Measurements from ENCODE around the gene ATP13A1.
A peak's percentile ranks its signal among the peaks of the same experiment; 100 is the strongest.

Gene ATP13A1

GRCh38 chr19:19651076-19651475, 12.4 kb downstream of the ATP13A1 start:
- Histone ChIP-seq H3K27me3 (ENCODE audit: insufficient read depth, low read length) (no peaks in the 10 kb centered on the region), H3K36me3 (ENCODE audit: insufficient read depth, low read depth, low read length) (peaks cover 97% of the 10 kb centered on the region), H3K4me1 (ENCODE audit: insufficient read depth, low read length) (no peaks in the 10 kb centered on the region), H3K4me3 (ENCODE audit: low read length) (no peak overlapping the region), H3K27ac (ENCODE audit: low read length) (no peak overlapping the region), H3K9ac (ENCODE audit: low read depth, low read length) (no peak overlapping the region), H3K9me3 (ENCODE audit: insufficient read depth, low read depth, low read length) (no peaks in the 10 kb centered on the region)

- Histone ChIP-seq H3K9me3 (ENCODE audit: insufficient read depth, low read depth, low read length) (no peaks in the 10 kb centered on the region), H3K9ac (ENCODE audit: low read depth, low read length) (no peak overlapping the region), H3K27me3 (ENCODE audit: insufficient read depth, low read length) (no peaks in the 10 kb centered on the region), H3K4me1 (ENCODE audit: insufficient read depth, low read length) (no peaks in the 10 kb centered on the region), H3K4me3 (ENCODE audit: low read length) (no peak overlapping the region), H3K27ac (ENCODE audit: low read length) (no peak overlapping the region), H3K36me3 (ENCODE audit: insufficient read depth, low read depth, low read length) (peaks cover 97% of the 10 kb centered on the region)
These were observed 13.1 kb downstream of the ATP13A1 start for GRCh38 chr19:19650331-19650730.

DNA sequence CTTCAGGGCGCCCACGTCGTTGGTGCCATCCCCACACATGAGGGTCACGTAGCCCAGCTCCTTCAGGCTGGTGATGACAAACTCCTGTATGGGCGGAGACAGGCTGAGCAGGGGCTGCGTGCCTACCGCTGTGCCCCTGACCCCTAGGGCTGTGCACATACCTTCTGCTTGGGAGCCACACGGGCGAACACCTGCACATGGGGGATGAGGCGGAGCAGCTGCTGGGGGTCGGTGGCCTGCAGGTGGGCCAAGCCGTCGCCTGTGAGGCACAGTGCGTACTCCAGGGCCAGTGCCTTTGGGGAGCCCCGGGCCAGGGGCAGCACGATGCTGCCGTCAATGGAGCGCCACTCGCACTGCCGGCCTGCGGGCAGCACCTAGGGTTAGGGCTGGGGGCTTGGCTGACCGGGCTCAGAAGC, 13.9 kb downstream of the ATP13A1 start:
- Histone ChIP-seq H3K9me3 (ENCODE audit: insufficient read depth, low read depth, low read length) (no peaks in the 10 kb centered on the region), H3K4me3 (ENCODE audit: low read length) (no peak overlapping the region), H3K9ac (ENCODE audit: low read depth, low read length) (no peak overlapping the region), H3K27ac (ENCODE audit: low read length) (no peak overlapping the region), H3K27me3 (ENCODE audit: insufficient read depth, low read length) (no peaks in the 10 kb centered on the region), H3K36me3 (ENCODE audit: insufficient read depth, low read depth, low read length) (peaks cover 97% of the 10 kb centered on the region), H3K4me1 (ENCODE audit: insufficient read depth, low read length) (no peaks in the 10 kb centered on the region)

DNA sequence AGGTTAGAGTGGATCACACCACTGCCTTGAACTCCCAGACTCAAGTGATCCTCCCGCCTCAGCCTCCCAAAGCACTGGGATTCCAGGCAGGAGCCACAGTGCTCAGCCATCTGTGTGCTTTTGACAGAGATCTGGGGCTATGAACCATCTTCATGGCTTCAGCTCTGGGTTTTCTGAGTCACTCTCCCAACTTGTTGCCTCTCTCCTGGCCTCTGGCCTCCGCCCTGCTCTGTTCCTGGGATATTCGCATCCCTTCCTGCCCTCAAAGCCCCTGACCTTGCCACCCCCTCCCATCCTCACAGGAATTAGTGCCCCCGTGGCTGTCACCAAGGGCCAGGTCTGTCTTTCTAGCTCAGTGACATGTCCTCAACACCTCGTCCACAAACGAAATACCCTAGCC, 14.3 kb downstream of the ATP13A1 start:
- H3K36me3 ChIP-seq (ENCODE audit: insufficient read depth, low read depth, low read length): peaks cover 94% of the 10 kb centered on the region
- no peaks in the 10 kb centered on the region for H3K4me1 ChIP-seq (ENCODE audit: insufficient read depth, low read length)
- no peaks in the 10 kb centered on the region for H3K27me3 ChIP-seq (ENCODE audit: insufficient read depth, low read length)
- no peak overlapping the region for H3K9ac ChIP-seq (ENCODE audit: low read depth, low read length)
- no peak overlapping the region for H3K4me3 ChIP-seq (ENCODE audit: low read length)
- H3K9me3 ChIP-seq (ENCODE audit: insufficient read depth, low read depth, low read length): no peaks in the 10 kb centered on the region
- H3K27ac ChIP-seq (ENCODE audit: low read length): no peak overlapping the region

GRCh38 chr19:19647037-19647835, 16.2 kb downstream of the ATP13A1 start:
- no peaks in the 10 kb centered on the region for H3K9me3 ChIP-seq (ENCODE audit: insufficient read depth, low read depth, low read length)
- peaks cover 5% of the 10 kb centered on the region; the same call in 1 of the 2 replicates for H3K27me3 ChIP-seq (ENCODE audit: insufficient read depth, low read length)
- peaks cover 75% of the 10 kb centered on the region for H3K36me3 ChIP-seq (ENCODE audit: insufficient read depth, low read depth, low read length)
- H3K9ac ChIP-seq (ENCODE audit: low read depth, low read length): no peak overlapping the region
- H3K27ac ChIP-seq (ENCODE audit: low read length): no peak overlapping the region
- H3K4me3 ChIP-seq (ENCODE audit: low read length): no peak overlapping the region
- peaks cover 5% of the 10 kb centered on the region; the same call in 1 of the 2 replicates for H3K4me1 ChIP-seq (ENCODE audit: insufficient read depth, low read length)

GRCh38 chr19:19645233-19645870, 18.1 kb downstream of the ATP13A1 start:
- Histone ChIP-seq H3K9ac (ENCODE audit: low read depth, low read length) (no peak overlapping the region), H3K4me3 (ENCODE audit: low read length) (no peak overlapping the region), H3K27ac (ENCODE audit: low read length) (no peak overlapping the region), H3K36me3 (ENCODE audit: insufficient read depth, low read depth, low read length) (peaks cover 56% of the 10 kb centered on the region), H3K9me3 (ENCODE audit: insufficient read depth, low read depth, low read length) (no peaks in the 10 kb centered on the region), H3K4me1 (ENCODE audit: insufficient read depth, low read length) (peaks cover 5% of the 10 kb centered on the region; the same call in 1 of the 2 replicates), H3K27me3 (ENCODE audit: insufficient read depth, low read length) (peaks cover 5% of the 10 kb centered on the region; the same call in 1 of the 2 replicates)

DNA sequence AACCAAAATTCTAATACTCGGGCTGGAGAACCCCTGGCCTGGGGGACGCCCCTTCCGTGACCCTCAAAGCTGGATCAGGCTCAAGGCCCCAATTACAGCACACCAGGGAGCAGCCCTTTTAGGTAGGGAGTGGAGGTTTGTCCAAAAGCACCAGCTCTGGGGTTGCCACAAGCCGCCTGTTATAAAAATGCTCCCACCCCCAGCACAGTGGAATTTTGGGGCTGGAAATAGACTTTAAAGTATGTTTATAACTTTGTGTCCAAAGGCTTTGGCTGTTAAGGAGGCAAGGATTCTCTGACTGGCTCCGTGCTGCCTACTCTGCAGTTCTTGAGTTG, 19.5 kb downstream of the ATP13A1 start:
- Histone ChIP-seq H3K27me3 (ENCODE audit: insufficient read depth, low read length) (peaks cover 5% of the 10 kb centered on the region; the same call in 1 of the 2 replicates), H3K4me1 (ENCODE audit: insufficient read depth, low read length) (peaks cover 5% of the 10 kb centered on the region; the same call in 1 of the 2 replicates), H3K36me3 (ENCODE audit: insufficient read depth, low read depth, low read length) (peaks cover 44% of the 10 kb centered on the region), H3K9ac (ENCODE audit: low read depth, low read length) (no peak overlapping the region), H3K27ac (ENCODE audit: low read length) (no peak overlapping the region), H3K4me3 (ENCODE audit: low read length) (no peak overlapping the region; the same call in 1 of the 2 replicates), H3K9me3 (ENCODE audit: insufficient read depth, low read depth, low read length) (no peaks in the 10 kb centered on the region)

GRCh38 chr19:19643158-19644053, 20.1 kb downstream of the ATP13A1 start, which contains the start of gene GMIP:
Gene GMIP (minus strand): TSS chr19:19643657. CDS start chr19:19643529, 128 bp downstream.
- H3K27ac ChIP-seq (ENCODE audit: low read length): no peak within 1 kb of the TSS

GRCh38 chr19:19642506-19643157, 20.8 kb downstream of the ATP13A1 start:
- peaks cover 5% of the 10 kb centered on the region; the same call in 1 of the 2 replicates for H3K4me1 ChIP-seq (ENCODE audit: insufficient read depth, low read length)
- H3K4me3 ChIP-seq (ENCODE audit: low read length): peak overlapping the region; percentile 94
- H3K9me3 ChIP-seq (ENCODE audit: insufficient read depth, low read depth, low read length): no peaks in the 10 kb centered on the region
- no peak overlapping the region for H3K27ac ChIP-seq (ENCODE audit: low read length)
- H3K36me3 ChIP-seq (ENCODE audit: insufficient read depth, low read depth, low read length): peaks cover 31% of the 10 kb centered on the region
- H3K27me3 ChIP-seq (ENCODE audit: insufficient read depth, low read length): peaks cover 5% of the 10 kb centered on the region; the same call in 1 of the 2 replicates
- peak overlapping the region; percentile 81 for H3K9ac ChIP-seq (ENCODE audit: low read depth, low read length)

More at GRCh38 chr19:19643158-19644053, 20.1 kb downstream of the ATP13A1 start, which contains the start of gene GMIP:
- Histone ChIP-seq H3K4me3 (ENCODE audit: low read length) (peak within 1 kb of the TSS; percentile 94), H3K36me3 (ENCODE audit: insufficient read depth, low read depth, low read length) (peaks cover 39% of the 10 kb centered on the region), H3K9me3 (ENCODE audit: insufficient read depth, low read depth, low read length) (no peaks in the 10 kb centered on the region), H3K27me3 (ENCODE audit: insufficient read depth, low read length) (peaks cover 5% of the 10 kb centered on the region; the same call in 1 of the 2 replicates), H3K4me1 (ENCODE audit: insufficient read depth, low read length) (peaks cover 5% of the 10 kb centered on the region; the same call in 1 of the 2 replicates), H3K9ac (ENCODE audit: low read depth, low read length) (peak within 1 kb of the TSS; percentile 81)

- H3K27ac ChIP-seq (ENCODE audit: low read length): no peak overlapping the region
- no peaks in the 10 kb centered on the region for H3K9me3 ChIP-seq (ENCODE audit: insufficient read depth, low read depth, low read length)
- H3K4me1 ChIP-seq (ENCODE audit: insufficient read depth, low read length): 0 out of 2 replicates have a peak, but pooled peaks cover 5% of the 10 kb centered on the region
- peaks cover 14% of the 10 kb centered on the region for H3K36me3 ChIP-seq (ENCODE audit: insufficient read depth, low read depth, low read length)
- peaks cover 5% of the 10 kb centered on the region; the same call in 1 of the 2 replicates for H3K27me3 ChIP-seq (ENCODE audit: insufficient read depth, low read length)
- no peak overlapping the region for H3K9ac ChIP-seq (ENCODE audit: low read depth, low read length)
- H3K4me3 ChIP-seq (ENCODE audit: low read length): peak overlapping the region; percentile 21; the same call in 1 of the 2 replicates
These were observed 25.8 kb downstream of the ATP13A1 start for GRCh38 chr19:19637523-19638251.

Measured in iPS-20b (cell line).